Naive thymus-derived CD8-positive, alpha-beta T cell (primary cell): ENCODE measurements around the gene ASCC1. TPM values are rescaled to one million over a fixed set of nuclear protein-coding genes. Genes with fewer than 3 reads are reported as not detected.
"Not testable (repeated sequence)": the region's sequence is repeated elsewhere in the genome, so short reads cannot be mapped to it uniquely, and the experiment has no call there.

Source experiments
- ATAC-seq, 2 donors: fragments of 150-1000 bp; cut with Tn5 transposase in 1 of 2; sonication (Bioruptor Pico), chemical (Tn5 transposase) in 1 of 2; 1 replicate in 1 of 2; 2 replicates in 1 of 2; pipeline ENCODE4 v1.10.0; 2021; ENCODE audit warnings: mild to moderate bottlenecking in 2 of 2, moderate library complexity in 2 of 2
- POLR2A ChIA-PET: fragments of 350-600 bp; sonication (Branson Sonifier 250); formaldehyde crosslinking; loops from one replicate; lab custom pipeline; 2021; ENCODE audit warnings: antibody characterized with exemption; lab: Charles Lee
- DNase-seq, 10 donors: peaks; one replicate each; pipeline versions ENCODE4 v3.0.0 to v3.0.0-alpha.2; 2020 to 2022
- H3K27ac Mint-ChIP-seq, 10 donors: one replicate each; pipeline ENCODE4 v1.8.0; 2020 to 2022; ENCODE audit warnings: mild to moderate bottlenecking in 10 of 10, mixed read lengths in 10 of 10, moderate library complexity in 4 of 10, inconsistent platforms in 1 of 10
- H3K27me3 Mint-ChIP-seq, 5 donors: one replicate each; pipeline ENCODE4 v1.8.0; 2021 to 2022; ENCODE audit warnings: mixed read lengths in 5 of 5
- H3K36me3 Mint-ChIP-seq, 3 donors: one replicate each; pipeline ENCODE4 v1.8.0; 2020 to 2022; ENCODE audit warnings: mixed read lengths in 3 of 3, mild to moderate bottlenecking in 2 of 3, inconsistent platforms in 1 of 3
- H3K4me1 Mint-ChIP-seq, 4 donors: one replicate each; pipeline ENCODE4 v1.8.0; 2021 to 2022; ENCODE audit warnings: mixed read lengths in 4 of 4
- H3K4me3 Mint-ChIP-seq, 10 donors: one replicate each; pipeline ENCODE4 v1.8.0; 2020 to 2022; ENCODE audit warnings: mild to moderate bottlenecking in 10 of 10, mixed read lengths in 10 of 10, moderate library complexity in 6 of 10, inconsistent platforms in 1 of 10
- H3K9me3 Mint-ChIP-seq, 9 donors: one replicate each; pipeline ENCODE4 v1.8.0; 2020 to 2022; ENCODE audit warnings: mixed read lengths in 9 of 9, mild to moderate bottlenecking in 3 of 9, inconsistent platforms in 1 of 9, moderate library complexity in 1 of 9
- polyA plus RNA-seq, 3 donors: library from polyadenylated mRNA; unstranded; fragments of 300-500 nt; fragmentation: Illumina TruSeq; gene quantifications; one replicate each; pipeline ENCODE4 v1.2.3, GENCODE V29; 2021
- total RNA-seq, 8 experiments: library from RNA in 2 of 8; stranded (reverse) in 2 of 8; gene quantifications; one replicate each; pipeline ENCODE4 v1.2.3 and lab custom pipeline; 2021 to 2026

Gene ASCC1
- total and polyA plus RNA-seq, 5 experiments from 2014 or later = 21.2 to 44.4 (median 24.7) TPM

DNA sequence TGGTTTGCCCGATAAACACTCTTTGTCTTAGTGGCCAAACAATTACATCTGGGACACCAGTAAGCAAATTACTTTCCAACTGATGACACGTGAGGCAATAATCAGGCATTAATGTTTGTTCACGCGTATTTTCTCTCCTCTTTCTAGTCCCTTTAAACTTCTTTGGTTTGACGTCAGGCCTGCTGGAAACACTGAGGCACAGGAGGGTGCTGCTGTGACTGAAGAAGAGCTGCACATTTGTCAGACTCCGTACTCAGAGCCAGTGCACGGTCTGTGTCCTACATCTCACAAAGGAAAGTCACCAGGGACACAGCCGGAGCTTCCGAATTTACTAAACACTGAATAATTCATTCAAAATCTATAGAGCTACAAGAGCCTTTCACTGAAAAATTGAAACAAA lies 57.9 kb downstream of the ASCC1 start:
- POLR2A ChIA-PET = no interaction called here
- H3K36me3 Mint-ChIP-seq = peaks cover 0 to 51% (median 47%) of the 10 kb centered on the region in 3 donors
- H3K9me3 Mint-ChIP-seq = no peaks in the 10 kb centered on the region
- no peaks in the 10 kb centered on the region for H3K27me3 Mint-ChIP-seq
- DNase-seq (no peak), ATAC-seq (no peak)
- H3K4me3 Mint-ChIP-seq = no peak overlapping the region
- no peak overlapping the region for H3K27ac Mint-ChIP-seq
- H3K4me1 Mint-ChIP-seq = peaks cover 0 to 7% (median 3%) of the 10 kb centered on the region in 4 donors

DNA sequence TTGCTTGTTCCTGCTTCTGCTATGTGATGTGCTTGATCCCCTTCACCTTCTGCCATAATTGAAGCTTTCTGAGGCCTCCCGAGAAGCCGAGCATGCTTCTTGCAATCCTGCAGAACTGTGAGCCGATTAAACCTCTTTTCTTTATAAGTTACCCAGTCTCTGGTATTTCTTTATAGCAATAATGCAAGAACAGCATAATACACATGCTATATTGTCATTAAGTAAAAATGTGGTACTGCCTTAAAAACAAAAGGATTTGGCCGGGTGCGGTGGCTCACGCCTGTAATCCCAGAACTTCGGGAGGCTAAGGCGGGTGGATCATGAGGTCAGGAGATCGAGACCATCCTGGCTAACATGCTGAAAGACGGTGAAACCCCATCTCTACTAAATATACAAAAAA lies 59.9 kb downstream of the ASCC1 start:
- POLR2A ChIA-PET = no interaction called here
- Mint-ChIP-seq H3K27me3 (no peaks in the 10 kb centered on the region), H3K36me3 (peaks cover 0 to 59% (median 46%) of the 10 kb centered on the region in 3 donors)

DNA sequence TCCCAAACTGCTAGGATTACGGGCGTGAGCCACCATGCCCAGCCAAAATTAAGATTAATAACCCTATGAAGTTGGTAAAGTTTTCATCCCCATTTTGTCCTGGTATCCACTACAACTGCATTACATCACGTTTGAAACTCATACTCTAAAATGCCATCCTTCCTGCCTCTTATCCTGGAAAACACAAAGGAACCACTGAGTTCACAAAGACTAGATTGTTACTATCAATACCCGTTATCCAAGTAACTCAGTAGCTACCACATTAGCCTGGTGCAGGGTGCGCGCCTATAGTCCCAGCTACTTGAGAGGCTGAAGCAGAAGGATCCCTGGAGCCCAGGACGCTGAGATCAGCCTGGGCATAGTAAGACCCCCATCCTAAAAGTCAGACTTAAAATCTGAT lies 63.8 kb downstream of the ASCC1 start:
- no peak overlapping the region for H3K27ac Mint-ChIP-seq
- POLR2A ChIA-PET = interaction anchor here (1.3 kb wide), 1 partner anchor 46 kb away, joined by 3 read pairs; no protein-coding TSS in a partner anchor
- no peaks in the 10 kb centered on the region for H3K27me3 Mint-ChIP-seq
- H3K9me3 Mint-ChIP-seq = no peaks in the 10 kb centered on the region
- peaks cover 0 to 36% (median 34%) of the 10 kb centered on the region in 3 donors for H3K36me3 Mint-ChIP-seq
- DNase-seq = no peak
- no peak for ATAC-seq
- peaks cover 0 to 4% (median 0%) of the 10 kb centered on the region in 4 donors for H3K4me1 Mint-ChIP-seq
- H3K4me3 Mint-ChIP-seq = no peak overlapping the region

More for the DNA sequence above, 59.9 kb downstream of the ASCC1 start:
- Mint-ChIP-seq H3K9me3 (no peaks in the 10 kb centered on the region), H3K27ac (no peak overlapping the region), H3K4me3 (peak overlapping the region in 1 of 10 donors; percentile 14), H3K4me1 (peaks cover 0 to 5% (median 2%) of the 10 kb centered on the region in 4 donors)
- DNase-seq = no peak
- ATAC-seq = no peak

DNA sequence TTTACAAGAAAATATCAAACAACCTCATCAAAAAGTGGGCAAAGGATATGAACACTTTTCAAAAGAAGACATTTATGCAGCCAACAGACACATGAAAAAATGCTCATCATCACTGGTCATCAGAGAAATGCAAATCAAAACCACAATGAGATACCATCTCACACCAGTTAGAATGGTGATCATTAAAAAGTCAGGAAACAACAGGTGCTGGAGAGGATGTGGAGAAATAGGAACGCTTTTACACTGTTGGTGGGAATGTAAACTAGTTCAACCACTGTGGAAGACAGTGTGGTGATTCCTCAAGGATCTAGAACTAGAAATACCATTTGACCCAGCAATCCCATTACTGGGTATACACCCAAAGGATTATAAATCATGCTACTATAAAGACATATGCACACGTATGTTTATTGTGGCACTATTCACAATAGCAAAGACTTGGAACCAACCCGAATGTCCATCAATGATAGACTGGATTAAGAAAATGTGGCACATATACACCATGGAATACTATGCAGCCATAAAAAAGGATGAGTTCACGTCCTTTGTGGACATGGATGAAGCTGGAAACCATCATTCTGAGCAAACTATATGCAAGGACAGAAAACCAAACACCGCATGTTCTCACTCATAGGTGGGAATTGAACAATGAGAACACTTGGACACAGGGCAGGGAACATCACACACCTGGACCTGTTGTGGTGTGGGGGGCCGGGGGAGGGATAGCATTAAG lies 65.2 kb downstream of the ASCC1 start:
- H3K27me3 Mint-ChIP-seq, H3K4me3 Mint-ChIP-seq, H3K4me1 Mint-ChIP-seq, H3K9me3 Mint-ChIP-seq, DNase-seq, ATAC-seq, H3K27ac Mint-ChIP-seq: not testable (repeated sequence)
- POLR2A ChIA-PET = interaction anchor here (1.1 kb wide), 1 partner anchor 10 kb away, joined by 3 read pairs; no protein-coding TSS in a partner anchor
- peaks cover 0 to 28% (median 25%) of the 10 kb centered on the region in 3 donors for H3K36me3 Mint-ChIP-seq

DNA sequence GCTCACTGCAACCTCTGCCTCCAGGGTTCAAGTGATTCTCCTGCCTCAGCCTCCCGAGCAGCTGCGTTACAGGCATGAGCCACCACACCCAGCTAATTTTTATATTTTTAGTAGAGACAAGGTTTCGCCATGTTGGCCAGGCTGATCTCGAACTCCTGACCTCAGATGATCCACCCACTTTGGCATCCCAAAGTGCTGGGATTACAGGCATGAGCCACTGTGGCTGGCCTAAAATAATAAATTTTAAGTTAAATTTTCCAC lies 68.8 kb downstream of the ASCC1 start:
- H3K9me3 Mint-ChIP-seq, H3K27ac Mint-ChIP-seq, DNase-seq, H3K27me3 Mint-ChIP-seq, H3K4me3 Mint-ChIP-seq, POLR2A ChIA-PET, ATAC-seq: not testable (repeated sequence)
- H3K36me3 Mint-ChIP-seq = peaks cover 0 to 32% (median 18%) of the 10 kb centered on the region in 3 donors
- peaks cover 2 to 16% (median 5%) of the 10 kb centered on the region in 4 donors for H3K4me1 Mint-ChIP-seq

DNA sequence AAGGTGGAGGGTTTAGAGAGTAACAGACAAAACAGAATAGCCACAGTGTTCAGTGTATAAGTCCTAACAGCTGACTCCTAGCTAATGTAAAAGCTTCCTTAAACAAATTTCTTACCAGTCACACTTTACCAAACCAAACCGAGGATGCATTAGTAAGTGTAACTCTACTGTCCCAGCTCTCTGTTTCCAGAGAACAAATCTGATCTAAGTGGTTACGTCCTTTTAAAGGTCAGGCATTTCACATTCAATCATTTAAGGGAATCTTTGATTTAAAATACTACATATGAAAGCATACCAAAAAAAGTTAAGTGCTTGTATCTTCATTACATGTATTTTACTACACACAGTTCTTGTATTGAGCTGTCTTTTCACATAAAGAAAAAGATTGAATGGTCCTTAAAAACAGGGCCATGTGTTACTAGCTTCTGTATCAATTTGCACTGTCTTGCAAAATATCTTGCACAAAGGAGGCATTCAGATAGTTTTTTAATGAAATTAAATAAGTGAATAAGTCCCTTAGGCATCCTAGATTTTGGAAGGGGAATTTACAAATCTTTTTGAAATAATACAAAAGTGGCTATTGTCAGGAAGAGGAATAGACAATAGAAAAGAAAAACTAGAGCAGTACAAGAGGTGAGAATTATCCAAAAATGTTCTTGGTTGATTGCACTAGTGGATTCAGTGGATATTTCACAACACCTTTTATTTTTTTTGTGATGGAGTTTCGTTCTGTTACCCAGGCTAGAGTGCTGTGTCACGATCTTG lies 69.3 kb downstream of the ASCC1 start:
- Mint-ChIP-seq H3K4me3 (no peak overlapping the region), H3K36me3 (peaks cover 0 to 27% (median 16%) of the 10 kb centered on the region in 3 donors), H3K9me3 (no peaks in the 10 kb centered on the region), H3K27ac (no peak overlapping the region), H3K4me1 (peaks cover 2 to 16% (median 5%) of the 10 kb centered on the region in 4 donors), H3K27me3 (no peaks in the 10 kb centered on the region)
- DNase-seq (no peak), ATAC-seq (no peak)
- POLR2A ChIA-PET = no interaction called here

DNA sequence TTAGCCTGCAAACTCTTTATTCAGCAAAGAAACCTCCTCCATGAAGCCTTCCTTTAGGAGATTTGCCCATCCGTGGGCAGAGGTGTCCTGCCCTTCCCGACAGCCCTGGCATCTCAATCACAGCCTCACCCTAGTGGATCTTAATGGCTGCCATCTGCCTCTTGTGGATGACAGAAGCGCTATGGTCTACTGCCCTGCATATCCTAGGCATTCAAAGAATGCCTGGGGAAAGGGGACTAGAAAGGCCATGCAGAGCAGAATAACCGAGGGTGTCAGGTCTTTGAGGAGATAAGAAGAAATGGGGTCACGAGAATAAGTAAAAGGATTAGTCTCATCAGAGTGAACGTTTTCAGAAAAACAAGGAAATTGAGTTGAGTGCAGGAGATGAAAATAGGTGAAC lies 70.0 kb downstream of the ASCC1 start:
- Mint-ChIP-seq H3K4me3 (no peak overlapping the region), H3K27ac (peak overlapping the region in 1 of 10 donors; percentile 0), H3K36me3 (peaks cover 0 to 21% (median 15%) of the 10 kb centered on the region in 3 donors), H3K9me3 (no peaks in the 10 kb centered on the region), H3K4me1 (peaks cover 2 to 16% (median 5%) of the 10 kb centered on the region in 4 donors), H3K27me3 (no peaks in the 10 kb centered on the region)
- DNase-seq = no peak
- POLR2A ChIA-PET = no interaction called here
- no peak for ATAC-seq

DNA sequence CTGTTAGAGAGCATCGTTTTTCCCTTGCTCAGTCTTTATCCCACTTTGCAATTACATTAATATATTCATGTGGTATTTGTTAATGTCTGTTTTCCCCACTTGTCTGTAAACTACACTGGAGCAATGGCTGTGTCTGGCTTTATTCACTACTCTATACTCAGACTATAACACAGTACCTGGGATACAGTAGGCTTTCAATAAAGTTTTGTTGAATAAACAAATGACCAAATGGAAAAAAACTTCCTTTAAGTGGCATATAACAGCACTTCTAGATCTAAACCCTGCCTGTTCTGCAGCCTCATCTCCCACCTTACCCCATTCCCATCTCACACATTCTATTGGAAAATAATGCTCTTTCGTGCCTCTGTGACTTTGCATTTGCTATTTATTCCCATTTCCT lies 70.4 kb downstream of the ASCC1 start:
- Mint-ChIP-seq H3K36me3 (peaks cover 0 to 19% (median 12%) of the 10 kb centered on the region in 3 donors), H3K9me3 (no peaks in the 10 kb centered on the region), H3K27me3 (no peaks in the 10 kb centered on the region), H3K4me1 (peaks cover 2 to 16% (median 5%) of the 10 kb centered on the region in 4 donors), H3K27ac (peak overlapping the region in 3 of 10 donors; percentile 0 to 48 (median 10)), H3K4me3 (no peak overlapping the region)
- DNase-seq (no peak), ATAC-seq (no peak)
- POLR2A ChIA-PET = no interaction called here

DNA sequence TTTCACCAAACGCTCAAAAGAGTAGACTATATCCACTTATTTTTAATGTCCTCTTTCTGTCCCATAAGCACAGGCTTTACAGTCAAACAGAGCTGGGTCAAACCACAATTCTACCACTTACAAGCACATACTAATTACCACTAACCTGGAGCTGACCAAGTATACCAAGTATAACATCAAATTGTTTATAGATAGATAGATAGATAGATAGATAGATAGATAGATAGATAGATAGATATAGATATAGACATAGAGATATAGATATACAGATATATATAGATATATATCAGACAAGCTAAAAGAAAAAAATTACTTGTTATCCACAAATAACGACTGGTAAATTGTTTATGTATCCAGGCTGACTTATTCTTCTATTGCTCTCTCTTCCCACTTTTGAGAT lies 75.2 kb downstream of the ASCC1 start:
- Mint-ChIP-seq H3K4me1 (peaks cover 5 to 17% (median 10%) of the 10 kb centered on the region in 4 donors), H3K27me3 (no peaks in the 10 kb centered on the region), H3K27ac (no peak overlapping the region), H3K36me3 (peaks cover 0 to 9% (median 6%) of the 10 kb centered on the region in 3 donors), H3K4me3 (no peak overlapping the region), H3K9me3 (no peaks in the 10 kb centered on the region)
- no peak for ATAC-seq
- POLR2A ChIA-PET = interaction anchor here (0.6 to 0.9 kb wide), 2 partner anchors 9 to 261 kb away, joined by 3 to 4 read pairs; no protein-coding TSS in a partner anchor
- DNase-seq = no peak

DNA sequence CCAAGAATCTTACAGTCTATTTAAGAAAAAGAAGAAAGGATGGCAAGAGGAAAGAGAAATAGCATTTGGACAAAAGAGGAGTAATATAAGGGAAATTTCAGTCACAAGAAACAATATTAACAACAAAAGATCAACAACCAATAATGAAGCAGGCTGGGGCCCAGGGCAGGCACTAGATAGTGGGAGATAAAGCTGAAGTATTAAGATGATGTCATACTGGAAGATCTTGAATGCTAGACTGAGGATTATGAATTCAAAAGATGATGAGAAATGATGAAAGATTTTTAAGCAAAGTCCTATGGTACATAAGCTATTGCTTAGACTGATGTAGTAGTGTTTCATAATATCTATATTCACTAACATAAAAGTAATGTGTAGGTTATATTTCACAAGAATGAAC lies 75.9 kb downstream of the ASCC1 start:
- Mint-ChIP-seq H3K27me3 (no peaks in the 10 kb centered on the region), H3K27ac (peak overlapping the region in 3 of 10 donors; percentile 6 to 74 (median 35)), H3K36me3 (peaks cover 0 to 9% (median 7%) of the 10 kb centered on the region in 3 donors), H3K9me3 (no peaks in the 10 kb centered on the region), H3K4me1 (peaks cover 12 to 19% (median 15%) of the 10 kb centered on the region in 4 donors), H3K4me3 (no peak overlapping the region)
- POLR2A ChIA-PET = no interaction called here
- no peak for ATAC-seq
- DNase-seq = no peak

DNA sequence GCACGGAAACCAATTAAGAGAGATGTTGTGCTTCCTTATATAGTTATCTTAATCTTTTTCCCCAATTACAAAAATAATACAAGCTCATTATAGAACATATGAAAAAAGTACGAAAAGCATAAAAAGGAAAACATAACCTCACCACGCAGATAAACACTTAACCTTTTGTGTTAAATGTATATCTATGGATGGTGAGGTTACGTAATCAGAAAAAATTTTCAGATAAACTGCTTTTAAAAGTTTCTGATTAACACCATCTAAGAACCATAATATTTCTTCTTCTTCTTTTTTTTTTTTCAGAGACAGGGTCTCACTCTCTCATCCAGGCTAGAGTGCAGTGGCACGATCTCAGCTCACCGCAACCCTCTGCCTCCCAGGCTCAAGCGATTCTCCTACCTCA lies 78.5 kb downstream of the ASCC1 start:
- Mint-ChIP-seq H3K4me3 (no peak overlapping the region), H3K36me3 (peaks cover 0 to 7% (median 6%) of the 10 kb centered on the region in 3 donors), H3K27me3 (no peaks in the 10 kb centered on the region), H3K27ac (peak overlapping the region in 1 of 10 donors; percentile 12), H3K9me3 (no peaks in the 10 kb centered on the region), H3K4me1 (peaks cover 28 to 45% (median 37%) of the 10 kb centered on the region in 4 donors)
- DNase-seq (no peak), ATAC-seq (no peak)
- POLR2A ChIA-PET = interaction anchor here (0.7 to 1.1 kb wide), 5 partner anchors 12 to 198 kb away, joined by 3 to 5 read pairs (median 3); no protein-coding TSS in a partner anchor

DNA sequence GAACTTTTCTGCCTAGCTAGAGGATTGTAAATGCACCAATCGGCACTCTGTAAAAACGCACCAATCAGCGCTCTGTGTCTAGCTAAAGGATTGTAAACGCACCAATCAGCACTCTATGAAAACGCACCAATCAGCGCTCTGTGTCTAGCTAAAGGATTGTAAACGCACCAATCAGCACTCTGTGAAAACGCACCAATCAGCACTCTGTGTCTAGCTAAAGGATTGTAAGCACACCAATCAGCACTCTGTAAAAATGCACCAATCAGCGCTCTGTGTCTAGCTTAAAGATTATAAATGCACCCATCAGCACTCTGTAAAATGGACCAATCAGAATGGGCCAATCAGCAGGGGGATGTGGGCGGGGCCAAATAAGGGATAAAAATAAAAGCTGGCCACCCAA lies 79.9 kb downstream of the ASCC1 start:
- not testable (repeated sequence) for H3K27me3 Mint-ChIP-seq, ATAC-seq, H3K4me3 Mint-ChIP-seq, DNase-seq, H3K9me3 Mint-ChIP-seq
- Mint-ChIP-seq H3K4me1 (peaks cover 28 to 51% (median 41%) of the 10 kb centered on the region in 4 donors), H3K36me3 (peaks cover 0 to 12% (median 7%) of the 10 kb centered on the region in 3 donors), H3K27ac (peak overlapping the region in 8 of 10 donors; percentile 4 to 95 (median 92))
- POLR2A ChIA-PET = interaction anchor here (0.5 to 1.9 kb wide), 6 partner anchors 10 to 301 kb away, joined by 3 to 7 read pairs (median 5); partner anchors contain the start of gene ANAPC16
